ENCODE measurements around the gene PTCH2.
"Not testable (repeated sequence)": the region's sequence is repeated elsewhere in the genome, so short reads cannot be mapped to it uniquely, and the experiment has no call there.

PTCH2 gene

DNA sequence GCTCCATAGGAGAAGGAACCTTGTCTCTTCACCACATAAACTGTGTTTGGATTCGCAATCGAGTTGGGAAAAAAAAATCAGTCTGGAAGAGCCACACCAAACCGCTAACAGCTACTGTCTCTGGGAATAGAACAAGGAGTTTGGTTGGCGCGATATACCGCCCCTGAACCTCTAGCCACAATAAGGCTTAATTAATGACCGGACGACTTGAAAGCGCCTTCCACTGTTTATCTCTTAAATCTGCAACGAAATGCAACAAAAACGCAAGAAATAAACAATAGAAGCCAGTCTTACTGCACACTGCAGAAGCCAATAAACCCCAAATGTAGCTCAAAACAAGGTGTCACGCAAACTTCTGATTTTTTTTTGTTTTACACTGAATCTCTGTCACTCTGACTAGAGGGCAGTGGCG lies 23.9 kb downstream of the PTCH2 start:
- peak overlapping the region; percentile 95 for H3K27ac ChIP-seq (ENCODE audit: low read length)
- no peaks in the 10 kb centered on the region for H3K9me3 ChIP-seq (ENCODE audit: insufficient read depth, low read length, severe bottlenecking)
- peaks cover 44% of the 10 kb centered on the region for H3K4me1 ChIP-seq (ENCODE audit: insufficient read depth, low read length)
- peak overlapping the region; percentile 2 to 62; a peak in 3 of 4 replicates for H3K4me3 ChIP-seq (ENCODE audit: low read depth in 1 of 2, low read length in 2 of 2)
- peak overlapping the region; percentile 64 for H3K4me2 ChIP-seq (ENCODE audit: insufficient read depth, low read length)
- H4K20me1 ChIP-seq (ENCODE audit: insufficient read depth, low read length), result no peaks in the 10 kb centered on the region
- peak overlapping the region; percentile 71 for H3K9ac ChIP-seq (ENCODE audit: low read depth, low read length)
- no peaks in the 10 kb centered on the region for H3K79me2 ChIP-seq (ENCODE audit: insufficient read depth, low read length)
- H3K36me3 ChIP-seq (ENCODE audit: insufficient read depth, low read length), result no peaks in the 10 kb centered on the region
- peak overlapping the region; percentile 63 for H2AFZ ChIP-seq (ENCODE audit: low read depth, low read length)
- DNase-seq, result no peak
- TF ChIP-seq, protein P1, sequence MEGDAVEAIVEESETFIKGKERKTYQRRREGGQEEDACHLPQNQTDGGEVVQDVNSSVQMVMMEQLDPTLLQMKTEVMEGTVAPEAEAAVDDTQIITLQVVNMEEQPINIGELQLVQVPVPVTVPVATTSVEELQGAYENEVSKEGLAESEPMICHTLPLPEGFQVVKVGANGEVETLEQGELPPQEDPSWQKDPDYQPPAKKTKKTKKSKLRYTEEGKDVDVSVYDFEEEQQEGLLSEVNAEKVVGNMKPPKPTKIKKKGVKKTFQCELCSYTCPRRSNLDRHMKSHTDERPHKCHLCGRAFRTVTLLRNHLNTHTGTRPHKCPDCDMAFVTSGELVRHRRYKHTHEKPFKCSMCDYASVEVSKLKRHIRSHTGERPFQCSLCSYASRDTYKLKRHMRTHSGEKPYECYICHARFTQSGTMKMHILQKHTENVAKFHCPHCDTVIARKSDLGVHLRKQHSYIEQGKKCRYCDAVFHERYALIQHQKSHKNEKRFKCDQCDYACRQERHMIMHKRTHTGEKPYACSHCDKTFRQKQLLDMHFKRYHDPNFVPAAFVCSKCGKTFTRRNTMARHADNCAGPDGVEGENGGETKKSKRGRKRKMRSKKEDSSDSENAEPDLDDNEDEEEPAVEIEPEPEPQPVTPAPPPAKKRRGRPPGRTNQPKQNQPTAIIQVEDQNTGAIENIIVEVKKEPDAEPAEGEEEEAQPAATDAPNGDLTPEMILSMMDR (IDR thresholded peaks at IDR 0.05; ENCODE audit: borderline replicate concordance, extremely low read depth, low read length, poor library complexity, severe bottlenecking), result no peak
- TF ChIP-seq EZH2 (IDR thresholded peaks at IDR 0.05; ENCODE audit: borderline replicate concordance, low read depth, low read length, severe bottlenecking), result no peak
- ATAC-seq (ENCODE audit: insufficient read depth, low read depth), result no peak
- no peaks in the 10 kb centered on the region for H3K27me3 ChIP-seq (ENCODE audit: insufficient read depth, low read length, poor library complexity)

DNA sequence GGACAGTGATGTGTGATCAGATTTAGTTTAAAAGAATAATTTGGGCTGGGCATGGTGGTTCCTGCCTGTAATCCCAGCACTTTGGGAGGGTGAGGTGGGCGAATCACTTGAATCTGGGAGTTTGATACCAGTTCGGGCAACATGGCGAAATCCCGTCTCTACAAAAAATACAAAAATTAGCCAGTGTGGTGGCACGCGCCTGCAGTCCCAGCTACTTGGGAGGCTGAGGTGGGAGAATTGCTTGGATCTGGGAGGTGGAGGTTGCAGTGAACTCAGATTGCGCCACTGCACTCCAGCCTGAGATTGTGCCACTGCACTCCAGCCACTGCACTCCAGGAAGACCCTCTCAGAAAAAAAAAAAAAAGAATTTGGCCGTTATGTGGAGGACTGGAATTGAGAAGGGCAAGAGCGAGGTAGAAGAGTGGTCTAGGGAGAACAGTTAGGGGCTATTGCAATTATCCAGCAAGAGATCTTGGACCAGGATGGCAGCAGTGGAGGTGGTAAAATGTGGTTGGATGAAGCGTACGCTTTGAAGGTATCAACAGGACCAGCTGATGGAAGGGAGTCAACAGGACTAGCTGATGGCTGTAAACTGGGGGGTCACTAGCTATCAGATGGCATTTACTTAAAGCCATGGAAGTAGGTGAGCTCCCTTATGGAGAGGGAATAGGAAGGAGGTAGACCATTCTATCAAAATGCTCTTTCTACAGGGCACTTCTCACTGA lies 25.1 kb downstream of the PTCH2 start:
- no peaks in the 10 kb centered on the region for H3K9me3 ChIP-seq (ENCODE audit: insufficient read depth, low read length, severe bottlenecking)
- peak overlapping the region; percentile 21; the same call in 1 of the 2 replicates for H3K4me2 ChIP-seq (ENCODE audit: insufficient read depth, low read length)
- ATAC-seq (ENCODE audit: insufficient read depth, low read depth), result no peak
- H3K27me3 ChIP-seq (ENCODE audit: insufficient read depth, low read length, poor library complexity), result no peaks in the 10 kb centered on the region
- TF ChIP-seq, protein P1 (IDR thresholded peaks at IDR 0.05; ENCODE audit: borderline replicate concordance, extremely low read depth, low read length, poor library complexity, severe bottlenecking), result no peak
- no peak for TF ChIP-seq EZH2 (IDR thresholded peaks at IDR 0.05; ENCODE audit: borderline replicate concordance, low read depth, low read length, severe bottlenecking)
- H3K4me1 ChIP-seq (ENCODE audit: insufficient read depth, low read length), result peaks cover 52% of the 10 kb centered on the region
- no peaks in the 10 kb centered on the region for H3K79me2 ChIP-seq (ENCODE audit: insufficient read depth, low read length)
- H3K27ac ChIP-seq (ENCODE audit: low read length), result no peak overlapping the region
- no peak overlapping the region for H3K4me3 ChIP-seq (ENCODE audit: low read depth in 1 of 2, low read length in 2 of 2)
- H4K20me1 ChIP-seq (ENCODE audit: insufficient read depth, low read length), result no peaks in the 10 kb centered on the region
- no peak for DNase-seq
- no peak overlapping the region for H3K9ac ChIP-seq (ENCODE audit: low read depth, low read length)
- H2AFZ ChIP-seq (ENCODE audit: low read depth, low read length), result no peak overlapping the region
- H3K36me3 ChIP-seq (ENCODE audit: insufficient read depth, low read length), result no peaks in the 10 kb centered on the region

DNA sequence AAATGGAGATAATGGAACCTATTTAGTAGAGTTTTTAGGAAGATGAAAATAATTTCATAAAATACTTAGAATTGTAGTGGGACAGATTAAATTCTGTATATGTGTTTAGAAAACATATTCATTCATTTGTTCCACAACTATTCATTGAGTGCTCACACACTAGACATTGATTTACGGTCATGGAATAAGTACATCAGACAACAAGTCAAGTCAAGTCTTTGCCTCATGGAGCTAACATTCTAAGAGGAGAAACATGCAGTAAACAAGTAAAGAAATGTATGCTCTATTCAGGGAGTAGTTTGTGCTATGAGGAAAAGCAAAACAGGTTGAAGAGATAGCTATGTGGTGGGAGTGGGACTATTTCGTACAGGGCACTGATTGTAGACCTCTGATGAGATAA lies 25.7 kb downstream of the PTCH2 start:
- H3K79me2 ChIP-seq (ENCODE audit: insufficient read depth, low read length), result no peaks in the 10 kb centered on the region
- H3K4me1 ChIP-seq (ENCODE audit: insufficient read depth, low read length), result peaks cover 53% of the 10 kb centered on the region
- no peaks in the 10 kb centered on the region for H3K36me3 ChIP-seq (ENCODE audit: insufficient read depth, low read length)
- ATAC-seq (ENCODE audit: insufficient read depth, low read depth), result no peak
- H3K4me2 ChIP-seq (ENCODE audit: insufficient read depth, low read length), result peak overlapping the region; percentile 21; the same call in 1 of the 2 replicates
- no peak for TF ChIP-seq EZH2 (IDR thresholded peaks at IDR 0.05; ENCODE audit: borderline replicate concordance, low read depth, low read length, severe bottlenecking)
- TF ChIP-seq, protein P1 (IDR thresholded peaks at IDR 0.05; ENCODE audit: borderline replicate concordance, extremely low read depth, low read length, poor library complexity, severe bottlenecking), result no peak
- H3K9ac ChIP-seq (ENCODE audit: low read depth, low read length), result no peak overlapping the region
- H3K27me3 ChIP-seq (ENCODE audit: insufficient read depth, low read length, poor library complexity), result no peaks in the 10 kb centered on the region
- no peak overlapping the region for H2AFZ ChIP-seq (ENCODE audit: low read depth, low read length)
- no peak overlapping the region for H3K27ac ChIP-seq (ENCODE audit: low read length)
- H4K20me1 ChIP-seq (ENCODE audit: insufficient read depth, low read length), result no peaks in the 10 kb centered on the region
- H3K4me3 ChIP-seq (ENCODE audit: low read depth in 1 of 2, low read length in 2 of 2), result no peak overlapping the region
- H3K9me3 ChIP-seq (ENCODE audit: insufficient read depth, low read length, severe bottlenecking), result no peaks in the 10 kb centered on the region
- no peak for DNase-seq

DNA sequence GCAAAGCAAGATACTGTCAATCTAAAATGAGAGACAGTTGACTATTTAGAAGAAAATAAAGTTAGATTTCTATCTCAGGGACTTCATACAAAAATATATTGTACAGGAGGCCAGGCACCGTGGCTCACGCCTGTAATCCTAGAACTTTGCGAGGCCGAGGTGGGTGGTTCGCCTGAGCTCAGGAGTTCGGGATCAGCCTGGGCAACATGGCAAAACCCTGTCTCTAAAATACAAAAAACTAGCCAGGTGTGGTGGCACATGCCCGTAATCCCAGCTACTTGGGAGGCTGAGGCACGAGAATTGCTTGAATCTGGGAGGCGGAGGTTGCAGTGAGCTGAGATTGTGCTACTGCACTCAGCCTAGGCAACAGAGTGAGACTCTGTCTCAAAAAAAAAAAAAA lies 27.1 kb downstream of the PTCH2 start:
- H3K27me3 ChIP-seq (ENCODE audit: insufficient read depth, low read length, poor library complexity); H3K9ac ChIP-seq (ENCODE audit: low read depth, low read length); H3K79me2 ChIP-seq (ENCODE audit: insufficient read depth, low read length); H3K4me2 ChIP-seq (ENCODE audit: insufficient read depth, low read length); H2AFZ ChIP-seq (ENCODE audit: low read depth, low read length); H3K9me3 ChIP-seq (ENCODE audit: insufficient read depth, low read length, severe bottlenecking); ATAC-seq (ENCODE audit: insufficient read depth, low read depth); H3K27ac ChIP-seq (ENCODE audit: low read length); H3K4me3 ChIP-seq (ENCODE audit: low read depth in 1 of 2, low read length in 2 of 2); DNase-seq; H3K36me3 ChIP-seq (ENCODE audit: insufficient read depth, low read length); H4K20me1 ChIP-seq (ENCODE audit: insufficient read depth, low read length): not testable (repeated sequence)
- H3K4me1 ChIP-seq (ENCODE audit: insufficient read depth, low read length), result peaks cover 52% of the 10 kb centered on the region
